Effector CD8-positive, alpha-beta T cell (primary cell): ENCODE data around the gene SCYL3.
"Not testable (repeated sequence)": the region's sequence is repeated elsewhere in the genome, so short reads cannot be mapped to it uniquely, and the experiment has no call there.

ENCODE experiments used
- DNase-seq: peaks from one replicate; lab custom pipeline; 2025; lab: John Stamatoyannopoulos, UW

The SCYL3 gene

DNA sequence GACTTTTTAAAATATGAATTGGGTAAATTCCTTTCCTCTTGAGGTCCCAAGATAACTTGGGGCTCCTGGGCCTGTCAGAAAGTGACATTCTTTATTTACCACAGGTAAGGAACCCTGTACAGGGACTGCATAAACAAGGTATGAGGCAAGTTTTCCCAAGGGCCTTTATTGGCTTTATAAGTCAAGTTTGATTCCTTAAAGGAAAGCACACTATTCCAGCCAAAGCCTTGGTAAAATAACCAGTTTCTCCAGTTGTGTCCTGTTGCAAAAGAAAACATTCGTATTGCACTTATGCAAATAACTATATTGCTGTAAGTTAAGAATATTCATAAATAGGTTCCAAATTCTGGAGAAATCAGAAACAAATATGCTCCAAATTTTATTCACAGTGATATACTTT, 77.1 kb downstream of the SCYL3 start:
- no peak for DNase-seq

- no peak for DNase-seq
Observed at GRCh38 chr1:169814265-169814664, 79.4 kb downstream of the SCYL3 start.

DNA sequence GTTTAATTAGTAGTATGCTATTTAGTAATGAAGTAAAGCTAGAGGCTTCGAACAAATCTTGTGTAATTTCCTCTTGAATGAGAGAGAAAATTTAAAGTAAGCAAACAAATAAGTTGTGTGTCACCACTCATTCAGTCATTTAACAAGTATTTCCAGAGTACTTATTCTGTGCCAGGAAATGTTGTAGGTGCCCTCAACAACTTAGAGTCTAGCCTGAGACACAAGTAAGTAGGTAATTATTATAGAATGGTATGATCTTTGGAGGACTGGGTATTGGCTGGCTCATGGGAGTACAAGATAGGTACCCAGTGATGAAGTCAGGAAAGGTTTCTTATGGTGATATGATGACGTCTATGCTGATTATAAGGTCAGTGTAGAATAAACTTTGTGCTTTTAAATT, 81.6 kb downstream of the SCYL3 start:
- no peak for DNase-seq

DNA sequence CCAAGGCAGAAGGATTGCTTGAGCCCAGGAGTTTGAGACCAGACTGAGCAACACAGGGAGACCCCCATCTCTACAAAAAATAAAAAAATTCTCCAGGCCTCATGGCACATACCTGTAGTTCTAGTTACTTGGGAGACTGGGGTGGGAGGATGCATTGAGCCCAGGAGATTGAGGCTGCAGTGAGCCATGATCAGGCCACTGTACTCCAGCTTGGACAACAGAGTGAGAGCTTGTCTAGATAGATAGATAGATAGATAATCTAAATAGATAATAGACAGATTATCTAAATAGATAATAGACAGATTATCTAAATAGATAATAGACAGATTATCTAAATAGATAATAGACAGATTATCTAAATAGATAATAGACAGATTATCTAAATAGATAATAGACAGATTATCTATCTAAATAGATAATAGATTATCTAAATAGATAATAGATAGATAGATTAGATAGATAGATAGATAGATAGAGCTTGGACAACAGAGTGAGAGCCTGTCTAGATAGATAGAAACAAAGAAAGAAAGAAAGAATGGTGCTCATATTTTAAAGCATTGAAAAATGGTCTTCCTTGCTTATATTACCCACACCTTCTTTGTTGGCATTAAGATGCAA, 82.2 kb downstream of the SCYL3 start:
- DNase-seq, result not testable (repeated sequence)

DNA sequence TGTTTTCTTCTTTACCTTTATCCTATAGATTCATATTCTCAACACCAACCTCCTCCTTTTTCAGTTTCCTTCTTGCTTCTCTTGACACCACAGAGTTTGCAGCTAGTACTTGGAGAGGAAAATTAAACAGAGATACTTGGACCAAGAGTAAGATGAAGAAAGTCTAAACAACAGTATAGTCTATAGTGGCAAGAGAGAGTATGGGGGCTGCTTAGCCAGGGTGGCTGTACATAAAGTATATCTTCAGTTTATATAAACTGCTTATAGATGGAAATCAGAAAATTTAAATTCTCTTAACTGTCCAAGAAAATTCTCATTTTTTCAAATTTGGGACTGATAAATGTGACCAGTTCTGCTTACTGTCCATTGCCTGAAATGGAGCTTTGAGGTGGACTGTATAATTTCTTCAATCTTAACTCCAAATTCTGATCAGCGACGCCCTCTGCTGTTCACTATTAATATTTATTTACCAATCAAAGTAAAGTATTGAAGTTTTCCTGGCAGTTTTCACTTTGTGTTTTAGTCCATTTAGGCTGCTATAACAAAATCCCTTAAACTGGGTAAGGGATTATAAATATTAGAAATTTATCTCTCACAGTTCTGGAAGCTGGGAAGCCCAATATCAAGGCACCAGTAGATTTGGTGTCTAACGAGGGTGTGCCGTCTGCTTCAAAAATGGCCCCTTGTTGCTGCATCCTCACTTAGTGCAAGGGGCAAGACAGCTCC, 84.2 kb downstream of the SCYL3 start:
- DNase-seq, result no peak

DNA sequence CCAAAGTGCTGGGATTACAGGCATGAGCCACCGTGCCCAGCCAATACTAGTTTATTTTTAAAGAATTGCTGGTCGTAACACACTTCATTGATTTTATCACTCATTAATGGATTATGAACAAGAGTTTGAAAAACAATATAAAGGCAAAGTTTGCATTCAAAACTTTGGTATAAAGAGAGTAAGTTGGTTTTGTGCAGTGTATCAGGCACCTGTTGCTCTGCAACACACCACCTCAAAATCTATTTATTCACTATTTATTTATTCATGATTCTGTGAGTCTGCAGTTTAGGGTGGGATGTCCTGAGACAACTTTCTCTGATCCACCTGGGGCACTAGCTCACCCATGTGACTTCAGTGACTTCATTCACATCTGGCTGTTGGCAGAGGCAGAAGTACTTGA, 88.8 kb downstream of the SCYL3 start:
- DNase-seq, result no peak

DNA sequence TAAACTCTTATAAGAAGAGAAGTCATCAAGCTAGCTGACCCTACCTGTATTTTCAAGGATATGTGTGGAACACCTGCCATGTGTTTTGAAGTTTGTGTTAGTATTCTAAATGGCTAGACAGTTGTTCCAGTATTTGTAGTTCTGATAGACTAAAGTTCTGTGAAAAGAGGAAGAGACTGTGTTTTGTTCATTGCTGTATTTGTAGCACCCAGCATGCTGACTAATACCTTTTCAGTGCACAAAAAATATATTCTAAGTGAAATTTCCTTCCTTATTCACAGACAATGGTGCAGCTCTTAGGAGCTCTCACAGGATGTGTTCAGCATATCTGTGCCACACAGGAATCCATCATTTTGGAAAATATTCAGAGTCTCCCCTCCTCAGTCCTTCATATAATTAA, 90.8 kb downstream of the SCYL3 start:
- no peak for DNase-seq
